Esophagus squamous epithelium (tissue), 5 donors: ENCODE results near the gene GPR37. TPM values are rescaled to one million over a fixed set of nuclear protein-coding genes. Genes with fewer than 3 reads are reported as not detected.

Source experiments
- DNase-seq: peaks from one replicate; lab custom pipeline; 2025; lab: John Stamatoyannopoulos, UW
- H3K27ac ChIP-seq, 4 donors: fragments of 200-600 bp; sonication (generic); one replicate each; pipeline ENCODE4 v1.5.1; 2016 to 2019; ENCODE audit warnings: mild to moderate bottlenecking in 1 of 4
- H3K27me3 ChIP-seq, 4 donors: fragments of 200-600 bp; sonication (generic); 1 replicate in 3 of 4; 2 replicates in 1 of 4; pipeline versions ENCODE4 v1.5.1 to v1.6.0; 2017 to 2021; ENCODE audit warnings: antibody characterized with exemption in 1 of 4
- H3K36me3 ChIP-seq, 3 donors: fragments of 200-600 bp; sonication (generic); one replicate each; pipeline ENCODE4 v1.5.1; 2016 to 2019
- H3K4me1 ChIP-seq, 3 donors: fragments of 200-600 bp; sonication (generic); one replicate each; pipeline ENCODE4 v1.5.1; 2017 to 2019
- H3K4me3 ChIP-seq, 4 donors: fragments of 200-600 bp; sonication (generic); 1 replicate in 3 of 4; 2 replicates in 1 of 4; pipeline ENCODE4 v1.5.1; 2016 to 2019; ENCODE audit warnings: mild to moderate bottlenecking in 2 of 4, moderate library complexity in 1 of 4
- H3K9me3 ChIP-seq, 3 donors: fragments of 200-600 bp; sonication (generic); one replicate each; pipeline ENCODE4 v1.5.1; 2016 to 2019
- POLR2A ChIP-seq, 4 donors: fragments of 450-650 bp; IDR thresholded peaks; one replicate each; pipeline ENCODE4 v1.6.1; 2017; ENCODE audit warnings: antibody characterized with exemption in 4 of 4, mild to moderate bottlenecking in 4 of 4, moderate library complexity in 3 of 4
- WGBS, 2 donors: methylation state at CpG; one replicate each; pipeline ENCODE4 v1.1.5; 2018; 5-methylcytosine and 5-hydroxymethylcytosine counted together
- intact Hi-C: fragments of 100-400 bp; cut with DNase I; formaldehyde crosslinking; loops from one replicate; pipeline ENCODE4 v1.15.0; 2022
- total RNA-seq, 4 donors: library from RNA; depleted of rRNA; stranded (reverse); fragments of >200 nt; gene quantifications; one replicate each; pipeline ENCODE4 v1.1.0, GENCODE V29; 2016
- TF ChIP-seq, protein P1 (sequence below), 6 experiments: fragments of 450-650 bp in 4 of 6; fragments of 200-600 bp in 2 of 6; sonication (generic) in 2 of 6; IDR thresholded peaks; one replicate each; pipeline ENCODE4 v1.5.1; 2016 to 2019; ENCODE audit warnings: antibody characterized with exemption in 6 of 6, mild to moderate bottlenecking in 4 of 6, moderate library complexity in 4 of 6
- donor health status: DM: yes; HTN: yes; CAD: no.

GPR37 gene
- total RNA-seq, 4 donors from 2014 or later, result 3.7 to 17.0 (median 9.7) TPM

DNA sequence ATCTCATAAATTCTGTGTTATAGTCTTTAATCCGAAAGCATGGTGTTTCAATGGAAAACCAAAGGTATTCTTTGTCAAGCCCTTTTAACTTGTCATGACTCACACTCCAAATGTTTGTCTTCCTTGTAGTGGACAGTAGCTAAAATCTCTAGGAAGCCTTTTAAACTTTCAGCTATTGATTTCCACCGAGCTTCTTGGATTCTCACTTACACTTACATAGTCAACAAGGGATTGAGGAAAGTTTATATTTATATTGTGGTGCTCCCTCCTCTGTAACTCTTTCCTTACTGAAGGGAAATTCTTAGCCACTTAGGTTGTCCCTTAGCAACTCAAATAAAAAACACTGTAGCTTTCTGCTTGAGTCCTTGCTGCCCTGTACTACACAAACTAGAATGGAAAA lies 31.2 kb upstream of the GPR37 start:
- no peak for TF ChIP-seq POLR2A (IDR thresholded peaks at IDR 0.05)
- TF ChIP-seq, protein P1, sequence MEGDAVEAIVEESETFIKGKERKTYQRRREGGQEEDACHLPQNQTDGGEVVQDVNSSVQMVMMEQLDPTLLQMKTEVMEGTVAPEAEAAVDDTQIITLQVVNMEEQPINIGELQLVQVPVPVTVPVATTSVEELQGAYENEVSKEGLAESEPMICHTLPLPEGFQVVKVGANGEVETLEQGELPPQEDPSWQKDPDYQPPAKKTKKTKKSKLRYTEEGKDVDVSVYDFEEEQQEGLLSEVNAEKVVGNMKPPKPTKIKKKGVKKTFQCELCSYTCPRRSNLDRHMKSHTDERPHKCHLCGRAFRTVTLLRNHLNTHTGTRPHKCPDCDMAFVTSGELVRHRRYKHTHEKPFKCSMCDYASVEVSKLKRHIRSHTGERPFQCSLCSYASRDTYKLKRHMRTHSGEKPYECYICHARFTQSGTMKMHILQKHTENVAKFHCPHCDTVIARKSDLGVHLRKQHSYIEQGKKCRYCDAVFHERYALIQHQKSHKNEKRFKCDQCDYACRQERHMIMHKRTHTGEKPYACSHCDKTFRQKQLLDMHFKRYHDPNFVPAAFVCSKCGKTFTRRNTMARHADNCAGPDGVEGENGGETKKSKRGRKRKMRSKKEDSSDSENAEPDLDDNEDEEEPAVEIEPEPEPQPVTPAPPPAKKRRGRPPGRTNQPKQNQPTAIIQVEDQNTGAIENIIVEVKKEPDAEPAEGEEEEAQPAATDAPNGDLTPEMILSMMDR (IDR thresholded peaks at IDR 0.05), result no peak
- Histone ChIP-seq H3K27me3 (peaks cover 0 to 22% (median 0%) of the 10 kb centered on the region in 4 donors), H3K4me1 (no peaks in the 10 kb centered on the region), H3K36me3 (no peaks in the 10 kb centered on the region), H3K27ac (no peak overlapping the region), H3K4me3 (no peak overlapping the region), H3K9me3 (no peaks in the 10 kb centered on the region)
- no peak for DNase-seq
- WGBS, 2 donors, result 42 to 44% methylated on average over 2 of the region's 2 CpGs
- intact Hi-C loops, result no loop called here

DNA sequence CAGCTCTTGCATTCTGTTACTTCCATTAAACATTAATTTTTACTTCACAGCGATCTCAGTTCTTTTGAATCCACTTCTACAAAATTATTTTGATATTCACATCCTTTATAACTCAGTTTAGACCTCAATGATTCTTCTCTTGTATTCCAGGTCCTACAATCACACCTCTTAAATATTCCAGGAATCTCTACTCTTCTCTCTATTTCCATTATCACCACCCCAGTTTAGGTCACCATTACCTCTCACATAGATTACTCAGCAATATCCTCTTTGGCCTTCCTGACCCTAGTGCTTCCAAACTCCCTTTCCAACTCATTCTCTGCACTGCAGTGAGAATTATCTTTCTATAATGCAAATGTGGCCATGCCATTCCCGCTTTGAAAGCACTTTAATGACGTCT lies 27.1 kb upstream of the GPR37 start:
- Histone ChIP-seq H3K4me3 (no peak overlapping the region), H3K4me1 (no peaks in the 10 kb centered on the region), H3K9me3 (no peaks in the 10 kb centered on the region), H3K36me3 (no peaks in the 10 kb centered on the region), H3K27me3 (peaks cover 0 to 14% (median 0%) of the 10 kb centered on the region in 4 donors), H3K27ac (no peak overlapping the region)
- DNase-seq, result no peak
- TF ChIP-seq, protein P1 (IDR thresholded peaks at IDR 0.05), result no peak
- TF ChIP-seq POLR2A (IDR thresholded peaks at IDR 0.05), result no peak
- intact Hi-C loops, result no loop called here
- WGBS, 2 donors, result 83 to 89% methylated on average over 3 of the region's 3 CpGs

DNA sequence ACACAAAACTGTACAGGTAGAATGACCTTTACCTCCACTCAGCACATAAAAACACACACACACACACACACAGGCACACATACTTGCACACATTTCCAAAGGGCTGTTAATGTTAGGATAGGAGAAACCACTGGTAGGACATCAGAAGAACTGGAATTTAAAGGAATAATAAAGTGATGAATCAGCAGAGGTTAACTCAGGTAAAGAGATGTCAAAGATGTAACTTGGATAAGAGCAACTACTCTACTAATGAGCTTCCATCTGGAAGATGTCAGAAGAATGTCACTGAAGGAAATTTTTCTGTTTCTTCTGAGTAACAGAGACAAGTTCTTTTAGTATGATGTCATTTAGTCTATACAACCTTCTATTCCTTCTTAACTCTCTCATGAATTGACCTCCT lies 26.4 kb upstream of the GPR37 start:
- DNase-seq, result no peak
- Histone ChIP-seq H3K27me3 (peaks cover 0 to 11% (median 0%) of the 10 kb centered on the region in 4 donors), H3K36me3 (no peaks in the 10 kb centered on the region), H3K4me3 (no peak overlapping the region), H3K4me1 (no peaks in the 10 kb centered on the region), H3K9me3 (no peaks in the 10 kb centered on the region), H3K27ac (no peak overlapping the region)
- no peak for TF ChIP-seq POLR2A (IDR thresholded peaks at IDR 0.05)
- TF ChIP-seq, protein P1 (IDR thresholded peaks at IDR 0.05), result no peak
- intact Hi-C loops, result no loop called here

DNA sequence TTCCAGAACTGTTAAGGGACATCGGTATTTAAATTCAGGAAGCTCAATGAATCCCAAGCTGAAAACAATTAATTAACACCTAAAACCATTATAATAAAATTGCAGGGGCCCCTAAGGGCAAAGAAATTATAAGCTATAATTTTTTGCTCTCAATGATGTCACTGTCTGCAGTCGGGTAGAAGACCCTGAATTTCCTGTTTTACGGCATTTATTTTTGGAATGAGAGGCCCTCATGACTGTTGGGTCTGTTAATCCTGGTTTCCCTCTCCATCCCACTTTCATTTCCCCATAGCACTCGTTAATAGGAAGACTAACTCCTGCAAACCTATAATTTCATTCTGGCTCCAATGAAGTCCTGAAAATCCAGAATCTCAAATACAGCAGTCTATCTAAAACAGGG lies 25.8 kb upstream of the GPR37 start:
- WGBS, 2 donors, result 64 to 72% methylated on average over 4 of the region's 4 CpGs
- H3K4me1 ChIP-seq, result no peaks in the 10 kb centered on the region
- H3K27ac ChIP-seq, result no peak overlapping the region
- no peaks in the 10 kb centered on the region for H3K36me3 ChIP-seq
- intact Hi-C loops, result no loop called here
- DNase-seq, result no peak
- no peaks in the 10 kb centered on the region for H3K9me3 ChIP-seq
- peaks cover 0 to 11% (median 0%) of the 10 kb centered on the region in 4 donors for H3K27me3 ChIP-seq
- TF ChIP-seq, protein P1 (IDR thresholded peaks at IDR 0.05), result no peak
- no peak for TF ChIP-seq POLR2A (IDR thresholded peaks at IDR 0.05)
- no peak overlapping the region for H3K4me3 ChIP-seq

DNA sequence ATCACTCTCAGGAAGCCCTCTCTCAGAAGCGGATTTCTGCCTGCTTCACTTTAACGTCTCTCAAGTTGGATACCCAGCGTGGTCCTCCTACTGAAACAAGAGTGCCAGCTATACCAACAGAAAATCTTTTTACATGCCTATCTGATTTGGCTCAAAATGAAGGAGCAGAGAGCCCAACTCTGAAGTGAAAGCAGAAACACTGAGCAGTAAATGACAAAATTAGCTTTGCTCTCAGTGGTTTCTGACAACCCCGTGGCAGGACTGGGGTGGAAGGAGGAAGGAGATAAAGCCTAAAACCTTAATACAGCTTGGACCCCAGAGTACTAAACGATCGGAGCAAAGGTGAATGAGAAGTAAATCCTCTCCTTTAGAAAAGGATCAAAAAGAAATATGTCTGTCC lies 25.1 kb upstream of the GPR37 start:
- TF ChIP-seq, protein P1 (IDR thresholded peaks at IDR 0.05), result no peak
- no peak for TF ChIP-seq POLR2A (IDR thresholded peaks at IDR 0.05)
- Histone ChIP-seq H3K36me3 (no peaks in the 10 kb centered on the region), H3K9me3 (no peaks in the 10 kb centered on the region), H3K27ac (no peak overlapping the region), H3K4me3 (no peak overlapping the region), H3K4me1 (no peaks in the 10 kb centered on the region), H3K27me3 (peaks cover 0 to 17% (median 0%) of the 10 kb centered on the region in 4 donors)
- 60 to 71% methylated on average over 6 of the region's 6 CpGs for WGBS, 2 donors
- intact Hi-C loops, result no loop called here
- DNase-seq, result no peak
